Transverse colon (tissue), 4 donors: ENCODE results near the gene ZDHHC11. TPM values are rescaled to one million over a fixed set of nuclear protein-coding genes. Genes with fewer than 3 reads are reported as not detected.
"Not testable (repeated sequence)": the region's sequence is repeated elsewhere in the genome, so short reads cannot be mapped to it uniquely, and the experiment has no call there.

ENCODE experiments used
- DNase-seq: peaks from one replicate; pipeline ENCODE4 v3.0.0-alpha.2; 2019
- H3K27ac ChIP-seq, 4 donors: fragments of 200-600 bp; sonication (generic); 2 replicates each; pipeline ENCODE4 v1.5.1; 2016 to 2018; ENCODE audit warnings: inconsistent platforms in 4 of 4
- H3K27me3 ChIP-seq: fragments of 200-600 bp; sonication (generic); 2 replicates; pipeline ENCODE4 v1.5.1; 2017; ENCODE audit warnings: inconsistent platforms
- H3K36me3 ChIP-seq, 4 donors: fragments of 200-600 bp; sonication (generic); 2 replicates each; pipeline ENCODE4 v1.5.1; 2017 to 2019; ENCODE audit warnings: inconsistent platforms in 4 of 4
- H3K4me1 ChIP-seq, 4 donors: fragments of 200-600 bp; sonication (generic); 2 replicates each; pipeline ENCODE4 v1.5.1; 2017 to 2020; ENCODE audit warnings: inconsistent platforms in 4 of 4
- H3K4me3 ChIP-seq, 4 donors: fragments of 200-600 bp; sonication (generic); 1 replicate in 1 of 4; 2 replicates in 3 of 4; pipeline versions ENCODE4 v1.5.1 to v1.6.1; 2017 to 2019; ENCODE audit warnings: inconsistent platforms in 4 of 4
- H3K9me3 ChIP-seq, 2 donors: fragments of 200-600 bp; sonication (generic); 2 replicates each; pipeline ENCODE4 v1.5.1; 2017 to 2019; ENCODE audit warnings: inconsistent platforms in 2 of 2
- EP300 ChIP-seq: sonication (generic); formaldehyde crosslinking; IDR thresholded peaks from one replicate; pipeline ENCODE4 v1.6.1; 2017; ENCODE audit warnings: antibody characterized with exemption, low read depth
- POLR2A ChIP-seq: fragments of 450-650 bp; IDR thresholded peaks from one replicate; pipeline ENCODE4 v1.6.1; 2016; ENCODE audit warnings: antibody characterized with exemption, mild to moderate bottlenecking, moderate library complexity
- POLR2AphosphoS5 ChIP-seq, 3 donors: sonication (generic); formaldehyde crosslinking; IDR thresholded peaks; one replicate each; pipeline ENCODE4 v1.6.1; 2016; ENCODE audit warnings: antibody characterized with exemption in 3 of 3
- WGBS, 2 donors: methylation state at CpG; one replicate each; pipeline ENCODE4 v1.1.5; 2018; ENCODE audit warnings: low coverage in 1 of 2; 5-methylcytosine and 5-hydroxymethylcytosine counted together
- in situ Hi-C, 4 donors: fragments of 200-750 bp; cut with MboI; loops; one replicate each; pipeline versions ENCODE4 v1.15.0 to v1.15.1; 2017; ENCODE audit warnings: low sequenced_read_pairs in 3 of 4, low pct_ligation_motif_present in 1 of 4, low pct_unique_long_range_greater_than_20kb in 1 of 4
- intact Hi-C: fragments of 100-400 bp; cut with DNase I; formaldehyde crosslinking; loops from one replicate; pipeline ENCODE4 v1.15.1; 2023; ENCODE audit warnings: low total_unique reads
- total RNA-seq, 4 donors: library from RNA; depleted of rRNA; stranded (reverse); fragments of >200 nt; gene quantifications; one replicate each; pipeline ENCODE4 v1.1.0, GENCODE V29; 2016
- TF ChIP-seq, protein P1 (sequence below), 5 experiments: fragments of 200-600 bp in 3 of 5; fragments of 450-650 bp in 2 of 5; sonication (generic) in 3 of 5; IDR thresholded peaks; 1 replicate in 2 of 5; 2 replicates in 3 of 5; pipeline ENCODE4 v1.5.1; 2016 to 2017; ENCODE audit warnings: antibody characterized with exemption in 5 of 5, inconsistent platforms in 3 of 5, mild to moderate bottlenecking in 2 of 5, moderate library complexity in 1 of 5

Gene ZDHHC11
- total RNA-seq, 4 donors from 2014 or later = 1.2 to 15.0 (median 10.6) TPM

DNA sequence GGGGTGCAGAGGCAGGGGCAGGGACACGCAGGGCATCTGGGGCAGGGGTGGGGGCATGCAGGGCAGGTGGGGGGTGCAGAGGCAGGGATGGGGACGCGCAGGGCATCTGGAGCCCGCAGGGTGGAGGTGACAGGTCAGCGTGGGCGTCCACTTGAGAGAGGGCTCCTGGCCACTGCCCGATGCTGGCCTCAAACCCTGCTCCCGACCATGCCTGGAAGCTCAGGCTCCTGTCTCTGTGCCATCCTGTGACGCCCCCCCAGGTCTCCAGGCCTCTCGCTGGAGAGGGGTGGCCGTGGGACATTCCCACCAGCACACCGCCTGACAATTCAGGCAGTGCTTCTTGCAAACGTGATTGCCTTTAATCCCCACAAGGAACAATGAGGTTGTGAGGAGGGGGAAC, 99.3 kb downstream of the ZDHHC11 start:
- Histone ChIP-seq H3K27me3 (no peaks in the 10 kb centered on the region), H3K27ac (no peak overlapping the region), H3K9me3 (no peaks in the 10 kb centered on the region), H3K4me1 (peaks cover 0 to 3% (median under 1%) of the 10 kb centered on the region in 4 donors), H3K4me3 (no peak overlapping the region), H3K36me3 (no peaks in the 10 kb centered on the region)
- no peak for DNase-seq
- no CpG with 5 or more reads among the region's 13 CpGs for WGBS, 2 donors
- in situ Hi-C loops (no loop called here), intact Hi-C loops (no loop called here)
- TF ChIP-seq POLR2A (no peak), POLR2AphosphoS5 (IDR thresholded peaks at IDR 0.05) (no peak), EP300 (no peak)
- TF ChIP-seq, protein P1, sequence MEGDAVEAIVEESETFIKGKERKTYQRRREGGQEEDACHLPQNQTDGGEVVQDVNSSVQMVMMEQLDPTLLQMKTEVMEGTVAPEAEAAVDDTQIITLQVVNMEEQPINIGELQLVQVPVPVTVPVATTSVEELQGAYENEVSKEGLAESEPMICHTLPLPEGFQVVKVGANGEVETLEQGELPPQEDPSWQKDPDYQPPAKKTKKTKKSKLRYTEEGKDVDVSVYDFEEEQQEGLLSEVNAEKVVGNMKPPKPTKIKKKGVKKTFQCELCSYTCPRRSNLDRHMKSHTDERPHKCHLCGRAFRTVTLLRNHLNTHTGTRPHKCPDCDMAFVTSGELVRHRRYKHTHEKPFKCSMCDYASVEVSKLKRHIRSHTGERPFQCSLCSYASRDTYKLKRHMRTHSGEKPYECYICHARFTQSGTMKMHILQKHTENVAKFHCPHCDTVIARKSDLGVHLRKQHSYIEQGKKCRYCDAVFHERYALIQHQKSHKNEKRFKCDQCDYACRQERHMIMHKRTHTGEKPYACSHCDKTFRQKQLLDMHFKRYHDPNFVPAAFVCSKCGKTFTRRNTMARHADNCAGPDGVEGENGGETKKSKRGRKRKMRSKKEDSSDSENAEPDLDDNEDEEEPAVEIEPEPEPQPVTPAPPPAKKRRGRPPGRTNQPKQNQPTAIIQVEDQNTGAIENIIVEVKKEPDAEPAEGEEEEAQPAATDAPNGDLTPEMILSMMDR (IDR thresholded peaks at IDR 0.05) = no peak

DNA sequence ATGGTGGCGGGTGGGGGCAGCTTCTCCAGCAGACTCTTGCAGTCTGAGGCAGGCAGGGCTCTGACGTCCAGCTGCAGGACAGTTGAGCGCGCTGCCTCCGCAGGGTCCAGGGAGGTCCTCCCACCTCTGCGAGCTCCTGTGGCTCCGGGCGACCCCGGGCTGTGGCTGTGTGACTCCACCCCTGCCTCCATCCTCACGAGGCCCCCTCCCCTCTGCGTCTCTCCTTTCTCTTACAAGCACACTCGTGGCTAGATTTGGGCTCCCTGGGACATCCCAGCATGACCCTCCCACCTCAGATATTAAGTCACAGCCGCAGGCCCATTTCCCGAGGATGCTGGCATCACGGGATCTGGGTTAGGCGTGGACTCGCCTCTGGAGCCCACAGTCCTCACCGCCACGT, 100.6 kb downstream of the ZDHHC11 start:
- H3K27ac ChIP-seq, H3K4me3 ChIP-seq, H3K36me3 ChIP-seq, in situ Hi-C loops, DNase-seq, intact Hi-C loops, H3K27me3 ChIP-seq, H3K4me1 ChIP-seq, H3K9me3 ChIP-seq: not testable (repeated sequence)
- WGBS, 2 donors = 86% methylated on average over 11 of the region's 19 CpGs; no CpG with 5 or more reads in 1 of the 2 donors

DNA sequence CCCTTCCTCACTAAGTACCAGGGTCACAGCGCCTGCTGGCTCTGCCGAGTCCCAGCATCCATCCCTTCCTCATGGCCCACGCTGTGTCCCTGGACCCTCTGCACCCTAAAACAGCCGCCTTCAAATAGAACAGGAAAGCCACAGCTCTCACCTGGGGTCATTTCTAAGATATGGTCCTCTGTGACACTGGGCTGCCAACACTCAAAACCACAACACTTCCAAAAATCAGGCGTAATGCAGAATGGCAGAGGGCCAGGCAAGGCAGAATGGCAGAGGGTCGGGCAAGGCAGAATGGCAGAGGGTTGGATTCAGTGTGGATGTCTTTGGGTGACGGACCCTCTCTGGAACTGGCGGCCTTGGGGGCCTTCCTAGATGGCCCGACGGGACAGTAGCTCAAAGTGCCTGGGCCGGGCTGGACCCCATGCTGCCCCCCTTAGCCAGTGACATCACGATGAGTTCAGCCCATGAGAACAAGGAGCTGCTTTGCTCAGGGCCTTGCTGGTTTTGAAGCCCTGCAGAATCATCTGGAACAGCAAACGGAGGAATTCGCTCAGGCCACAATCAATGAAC, 101.6 kb downstream of the ZDHHC11 start:
- no peak for DNase-seq
- no peaks in the 10 kb centered on the region for H3K36me3 ChIP-seq
- H3K4me3 ChIP-seq = no peak overlapping the region
- in situ Hi-C loops = no loop called here
- intact Hi-C loops = no loop called here
- H3K9me3 ChIP-seq = no peaks in the 10 kb centered on the region
- no peaks in the 10 kb centered on the region for H3K27me3 ChIP-seq
- H3K27ac ChIP-seq = no peak overlapping the region
- H3K4me1 ChIP-seq = no peaks in the 10 kb centered on the region
- WGBS, 2 donors = 90 to 100% methylated on average over 2 to 14 of the region's 14 CpGs
- TF ChIP-seq, protein P1 (IDR thresholded peaks at IDR 0.05) = no peak
- no peak for TF ChIP-seq POLR2AphosphoS5 (IDR thresholded peaks at IDR 0.05)
- no peak for TF ChIP-seq POLR2A
- TF ChIP-seq EP300 = no peak

DNA sequence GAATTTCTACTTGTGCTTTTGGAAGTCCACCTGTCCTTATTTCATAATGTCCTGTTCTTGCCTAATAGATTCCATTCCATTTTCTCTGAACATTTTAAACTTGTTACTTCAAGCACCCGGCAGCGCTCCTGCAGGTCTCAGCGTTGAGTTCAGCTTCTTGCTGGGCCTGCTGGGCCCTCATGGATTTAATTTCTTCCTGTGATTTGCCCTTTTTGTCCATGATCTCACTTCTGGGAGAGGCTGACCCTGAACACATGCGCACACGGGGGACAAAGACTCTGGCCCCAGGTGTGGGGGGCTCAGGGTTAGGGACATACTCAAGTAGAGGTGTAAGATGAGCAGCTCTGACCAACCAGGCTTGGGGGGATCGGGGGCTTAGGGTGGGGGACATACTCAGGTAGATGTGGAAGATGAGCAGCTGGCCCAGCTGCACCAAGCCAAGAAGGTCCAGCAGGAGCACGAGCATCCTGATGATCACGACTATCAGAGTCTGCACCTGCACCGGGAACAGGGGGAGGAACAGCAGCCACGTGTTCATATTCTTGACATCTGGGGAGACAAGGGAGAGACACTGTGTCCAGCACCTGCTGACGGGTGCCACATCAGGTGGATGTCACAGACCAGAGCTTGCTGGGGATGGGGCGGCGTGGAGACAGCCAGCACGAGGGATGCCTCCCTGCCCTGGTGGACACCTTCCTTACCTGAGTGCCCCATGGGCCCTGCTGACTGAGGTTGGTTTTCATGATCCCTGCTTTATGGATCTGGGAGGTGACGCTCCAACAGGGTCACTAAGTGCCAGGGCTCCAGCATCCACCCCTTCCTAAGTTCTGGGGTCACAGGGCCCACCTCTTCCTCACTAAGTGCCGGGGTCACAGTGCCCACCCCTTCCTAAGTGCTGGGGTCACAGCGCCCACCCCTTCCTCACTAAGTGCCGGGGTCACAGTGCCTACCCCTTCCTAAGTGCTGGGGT, 102.5 kb downstream of the ZDHHC11 start:
- H3K4me3 ChIP-seq, H3K27me3 ChIP-seq, intact Hi-C loops, H3K36me3 ChIP-seq, in situ Hi-C loops, H3K27ac ChIP-seq, H3K4me1 ChIP-seq, DNase-seq, H3K9me3 ChIP-seq: not testable (repeated sequence)
- WGBS, 2 donors = 82 to 90% methylated on average over 4 to 5 of the region's 18 CpGs

DNA sequence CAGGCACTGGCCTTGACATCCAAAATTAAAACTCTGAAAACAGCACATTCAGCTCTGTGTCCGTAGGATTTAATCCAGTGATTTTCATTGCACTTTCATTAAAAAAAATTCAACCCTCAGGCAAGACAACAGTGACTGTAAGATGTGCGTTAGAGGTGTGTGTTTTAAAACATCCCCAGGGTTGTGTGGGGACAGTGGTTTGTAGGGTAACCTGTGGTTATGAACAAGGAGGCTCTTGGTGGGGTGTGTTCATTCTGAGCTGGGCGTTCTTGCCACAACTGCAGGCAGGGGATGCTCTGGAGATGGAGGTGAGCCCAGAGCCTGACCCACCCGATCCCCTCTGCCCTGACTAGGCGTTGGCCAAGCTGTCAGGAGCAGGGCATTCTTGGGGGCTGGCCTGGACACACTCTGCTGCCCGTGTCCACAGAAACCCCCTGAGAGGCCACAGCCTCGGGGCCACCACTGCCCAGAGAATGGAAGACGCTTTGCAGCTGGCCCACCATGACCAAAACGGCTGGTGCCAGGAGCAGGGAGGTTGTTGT, 103.4 kb downstream of the ZDHHC11 start:
- H3K4me3 ChIP-seq, H3K27me3 ChIP-seq, intact Hi-C loops, H3K9me3 ChIP-seq, in situ Hi-C loops, H3K36me3 ChIP-seq, H3K27ac ChIP-seq, DNase-seq, H3K4me1 ChIP-seq: not testable (repeated sequence)
- WGBS, 2 donors = 69% methylated on average over 5 of the region's 9 CpGs; no CpG with 5 or more reads in 1 of the 2 donors
